Cardiac fibroblast (primary cell): Measurements from ENCODE around the gene DEFB125.

Experiments used
- DNase-seq, 2 donors: peaks; one replicate each; pipeline versions ENCODE4 v3.0.0 to v3.0.0-alpha.2; 2010; ENCODE audit warnings: low read depth in 2 of 2
- H3K4me3 ChIP-seq, 2 donors: replicated peaks in 1 of 2; 1 replicate in 1 of 2; 2 replicates in 1 of 2; pipeline ENCODE4 v1.5.1; 2011; ENCODE audit warnings: low read depth in 2 of 2, low read length in 2 of 2, mild to moderate bottlenecking in 2 of 2, moderate library complexity in 1 of 2
- CTCF ChIP-seq: IDR thresholded peaks from one replicate; pipeline ENCODE4 v1.5.1; 2011; ENCODE audit warnings: low read depth, mild to moderate bottlenecking, low read length, inconsistent platforms

The DEFB125 gene, protein sequence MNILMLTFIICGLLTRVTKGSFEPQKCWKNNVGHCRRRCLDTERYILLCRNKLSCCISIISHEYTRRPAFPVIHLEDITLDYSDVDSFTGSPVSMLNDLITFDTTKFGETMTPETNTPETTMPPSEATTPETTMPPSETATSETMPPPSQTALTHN

GRCh38 chr20:87401-87800 is at the start of gene DEFB125:
DEFB125 (plus strand) TSS chr20:87672; CDS start chr20:87710, 38 bp downstream.
- no peak for TF ChIP-seq CTCF
- H3K4me3 ChIP-seq, result no peak within 1 kb of the TSS
- no peak for DNase-seq

- H3K4me3 ChIP-seq, result no peak overlapping the region
- no peak for TF ChIP-seq CTCF
- peak in 1 of 2 donors; percentile 7 for DNase-seq
Measured at GRCh38 chr20:60035-60918, 27.2 kb upstream of the DEFB125 start.

DNA sequence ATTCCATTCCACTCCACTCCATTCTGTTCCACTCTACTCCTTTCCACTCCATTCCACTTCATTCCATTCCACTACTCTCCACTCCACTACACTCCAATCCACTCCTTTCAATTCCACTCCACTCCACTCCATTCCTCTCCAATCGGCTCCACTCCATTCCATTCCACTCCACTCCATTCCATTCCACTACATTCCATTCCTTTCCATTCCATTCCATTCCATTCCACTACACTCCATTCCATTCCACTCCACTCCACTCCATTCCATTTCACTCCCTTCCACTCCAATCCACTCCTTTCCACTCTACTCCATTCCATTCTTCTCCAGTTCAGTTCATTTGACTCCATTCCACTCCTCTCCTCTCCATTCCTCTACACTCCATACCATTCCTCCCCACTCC is 26.2 kb upstream of the DEFB125 start:
- TF ChIP-seq CTCF, result no peak
- no peak for DNase-seq
- H3K4me3 ChIP-seq, result no peak overlapping the region

GRCh38 chr20:61757-62156 is 25.7 kb upstream of the DEFB125 start:
- no peak for TF ChIP-seq CTCF
- DNase-seq, result no peak
- H3K4me3 ChIP-seq, result no peak overlapping the region

DNA sequence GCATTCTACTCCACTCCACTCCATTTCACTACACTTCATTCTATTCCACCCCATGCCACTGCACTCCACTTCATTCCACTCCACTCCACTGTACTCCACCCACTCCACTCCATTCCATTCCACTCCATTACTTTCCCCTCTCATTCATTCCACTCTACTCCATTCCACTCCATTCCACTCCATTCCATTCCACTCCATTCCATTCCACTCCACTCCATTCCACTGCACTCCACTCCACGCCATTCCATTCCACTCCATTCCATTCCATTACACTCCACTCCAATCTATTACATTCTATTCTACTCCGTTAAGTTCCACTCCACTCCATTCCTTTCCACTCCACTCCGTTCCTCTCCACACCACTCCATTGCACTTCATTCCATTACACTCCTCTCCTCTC is 25.0 kb upstream of the DEFB125 start:
- no peak overlapping the region for H3K4me3 ChIP-seq
- TF ChIP-seq CTCF, result no peak
- DNase-seq, result no peak

DNA sequence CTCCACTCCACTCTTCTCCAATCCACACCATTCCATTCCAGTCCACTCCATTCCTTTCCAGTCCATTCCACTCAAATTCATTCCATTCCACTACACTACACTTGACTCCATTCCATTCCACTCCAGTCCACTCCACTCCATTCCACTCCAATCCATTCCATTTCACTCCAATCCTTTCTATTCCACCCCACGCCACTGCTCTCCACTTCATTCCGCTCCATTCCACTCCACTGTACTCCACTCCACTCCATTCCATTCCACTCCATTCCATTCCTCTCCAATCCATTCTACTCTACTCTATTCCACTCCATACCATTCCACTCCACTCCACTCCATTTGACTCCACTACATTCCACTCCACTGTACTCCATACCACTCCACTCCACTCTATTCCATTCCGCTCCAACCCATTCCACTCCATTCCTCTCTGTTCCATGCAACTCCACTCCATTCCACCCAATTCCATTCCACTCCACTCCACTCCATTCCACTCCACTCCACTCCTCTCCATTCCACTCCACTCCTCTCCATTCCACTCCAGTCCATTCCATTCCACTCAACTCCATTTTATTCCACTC is 23.4 kb upstream of the DEFB125 start:
- H3K4me3 ChIP-seq, result no peak overlapping the region

More for the DNA sequence above, 23.4 kb upstream of the DEFB125 start:
- DNase-seq, result no peak
- TF ChIP-seq CTCF, result no peak
